ENCODE measurements around the gene PDLIM5.
"Not testable (repeated sequence)": the region's sequence is repeated elsewhere in the genome, so short reads cannot be mapped to it uniquely, and the experiment has no call there.

Gene PDLIM5

GRCh38 chr4:94451695-94452475, at the start of gene PDLIM5:
Gene PDLIM5, plus strand, starts transcription at chr4:94451942. Its CDS starts 3,347 bp downstream, at chr4:94455289.
- DNase-seq: peak; percentile 95

- not testable (repeated sequence) for DNase-seq
Observed at GRCh38 chr4:94402439-94402838, 49.3 kb upstream of the PDLIM5 start.

GRCh38 chr4:94403751-94404150, 48.0 kb upstream of the PDLIM5 start:
- peak; percentile 31 for DNase-seq

GRCh38 chr4:94406668-94407437, 44.9 kb upstream of the PDLIM5 start:
- peak; percentile 69 for DNase-seq

- no peak for DNase-seq
Observed at GRCh38 chr4:94407846-94408245, 43.9 kb upstream of the PDLIM5 start.

GRCh38 chr4:94408549-94409374, 43.0 kb upstream of the PDLIM5 start:
- no peak for DNase-seq

GRCh38 chr4:94409375-94409679, 42.4 kb upstream of the PDLIM5 start:
- no peak for DNase-seq

GRCh38 chr4:94409962-94410361, 41.8 kb upstream of the PDLIM5 start:
- no peak for DNase-seq

GRCh38 chr4:94410678-94411206, 41.0 kb upstream of the PDLIM5 start:
- no peak for DNase-seq

GRCh38 chr4:94411296-94411695, 40.4 kb upstream of the PDLIM5 start:
- no peak for DNase-seq

GRCh38 chr4:94412019-94412657, 39.6 kb upstream of the PDLIM5 start:
- no peak for DNase-seq

GRCh38 chr4:94412658-94413038, 39.1 kb upstream of the PDLIM5 start:
- DNase-seq: no peak

GRCh38 chr4:94413085-94413840, 38.5 kb upstream of the PDLIM5 start:
- no peak for DNase-seq

- DNase-seq: no peak
Observed at GRCh38 chr4:94414907-94415306, 36.8 kb upstream of the PDLIM5 start.

- no peak for DNase-seq
Observed at GRCh38 chr4:94415448-94415847, 36.3 kb upstream of the PDLIM5 start.

- no peak for DNase-seq
Observed at GRCh38 chr4:94416335-94416734, 35.4 kb upstream of the PDLIM5 start.

GRCh38 chr4:94416981-94417380, 34.8 kb upstream of the PDLIM5 start:
- no peak for DNase-seq

GRCh38 chr4:94419549-94419948, 32.2 kb upstream of the PDLIM5 start:
- no peak for DNase-seq

- DNase-seq: no peak
Observed at GRCh38 chr4:94419956-94420355, 31.8 kb upstream of the PDLIM5 start.

- DNase-seq: no peak
Observed at GRCh38 chr4:94420356-94420755, 31.4 kb upstream of the PDLIM5 start.

GRCh38 chr4:94426783-94427182, 25.0 kb upstream of the PDLIM5 start:
- DNase-seq: no peak

- no peak for DNase-seq
Observed at GRCh38 chr4:94428884-94429283, 22.9 kb upstream of the PDLIM5 start.
